Trophoblast cell (in vitro differentiated cells and primary cell): ENCODE results near the gene SMIM23.

Source experiments
- DNase-seq, 2 donors: peaks; one replicate each; pipeline ENCODE4 v3.0.0-alpha.2; 2016
- H2AFZ ChIP-seq: 2 replicates; pipeline ENCODE4 v1.6.1; 2013; ENCODE audit warnings: low read length, moderate library complexity, mild to moderate bottlenecking; ENCODE audit not compliant: insufficient read depth, poor library complexity
- H2AK5ac ChIP-seq: 2 replicates; pipeline ENCODE4 v1.6.1; 2013; ENCODE audit warnings: mild to moderate bottlenecking, low read length
- H2BK120ac ChIP-seq: 2 replicates; pipeline ENCODE4 v1.6.1; 2013; ENCODE audit warnings: low read length, mild to moderate bottlenecking, moderate library complexity; ENCODE audit not compliant: insufficient read depth, poor library complexity
- H2BK12ac ChIP-seq: 2 replicates; pipeline ENCODE4 v1.6.1; 2013; ENCODE audit warnings: mild to moderate bottlenecking, low read length, moderate library complexity
- H2BK5ac ChIP-seq: 2 replicates; pipeline ENCODE4 v1.6.1; 2013; ENCODE audit warnings: low read length, low read depth, moderate library complexity, mild to moderate bottlenecking; ENCODE audit not compliant: poor library complexity
- H3K14ac ChIP-seq: 2 replicates; pipeline ENCODE4 v1.6.1; 2013; ENCODE audit warnings: mild to moderate bottlenecking, low read length
- H3K18ac ChIP-seq: 2 replicates; pipeline ENCODE4 v1.6.1; 2013; ENCODE audit warnings: mild to moderate bottlenecking, low read length
- H3K23ac ChIP-seq: 2 replicates; pipeline ENCODE4 v1.6.1; 2013; ENCODE audit warnings: low read length
- H3K27ac ChIP-seq: 2 replicates; pipeline ENCODE4 v1.5.1; 2013; ENCODE audit warnings: low read depth, mild to moderate bottlenecking, inconsistent platforms, low read length, moderate library complexity
- H3K27me3 ChIP-seq: 2 replicates; pipeline ENCODE4 v1.6.1; 2013; ENCODE audit warnings: inconsistent platforms, mild to moderate bottlenecking, low read length, moderate library complexity; ENCODE audit not compliant: insufficient read depth
- H3K36me3 ChIP-seq, 2 experiments: 1 replicate in 1 of 2; 2 replicates in 1 of 2; pipeline ENCODE4 v1.6.1; 2013; ENCODE audit warnings: low read length in 2 of 2, mild to moderate bottlenecking in 2 of 2, moderate library complexity in 1 of 2; ENCODE audit not compliant: insufficient read depth in 2 of 2, control insufficient read depth in 1 of 2
- H3K4ac ChIP-seq: 2 replicates; pipeline ENCODE4 v1.6.1; 2013; ENCODE audit warnings: low read depth, mild to moderate bottlenecking, low read length, moderate library complexity
- H3K4me1 ChIP-seq, 2 experiments: 1 replicate in 1 of 2; 2 replicates in 1 of 2; pipeline ENCODE4 v1.6.1; 2013; ENCODE audit warnings: low read length in 2 of 2, mild to moderate bottlenecking in 2 of 2, moderate library complexity in 1 of 2; ENCODE audit not compliant: insufficient read depth in 2 of 2, control insufficient read depth in 1 of 2
- H3K4me2 ChIP-seq: 2 replicates; pipeline ENCODE4 v1.6.1; 2013; ENCODE audit warnings: inconsistent platforms, mild to moderate bottlenecking, low read length, moderate library complexity
- H3K4me3 ChIP-seq: 2 replicates; pipeline ENCODE4 v1.5.1; 2013; ENCODE audit warnings: mild to moderate bottlenecking, low read depth, low read length, inconsistent platforms
- H3K79me1 ChIP-seq: one replicate; pipeline ENCODE4 v1.6.1; 2013; ENCODE audit warnings: low read length
- H3K79me2 ChIP-seq: 2 replicates; pipeline ENCODE4 v1.6.1; 2013; ENCODE audit warnings: low read length, mild to moderate bottlenecking; ENCODE audit not compliant: control insufficient read depth, insufficient read depth, poor library complexity
- H3K9ac ChIP-seq: 2 replicates; pipeline ENCODE4 v1.6.1; 2013; ENCODE audit warnings: mild to moderate bottlenecking, low read length
- H3K9me3 ChIP-seq: 2 replicates; pipeline ENCODE4 v1.6.1; 2013; ENCODE audit warnings: low read depth, mild to moderate bottlenecking, control low read depth, inconsistent platforms, low read length; ENCODE audit not compliant: insufficient read depth
- H4K12ac ChIP-seq: 2 replicates; pipeline ENCODE4 v1.6.1; 2013; ENCODE audit warnings: low read depth, mild to moderate bottlenecking, low read length, moderate library complexity
- H4K8ac ChIP-seq: 2 replicates; pipeline ENCODE4 v1.6.1; 2013; ENCODE audit warnings: low read depth, mild to moderate bottlenecking, low read length, moderate library complexity
- H4K91ac ChIP-seq: one replicate; pipeline ENCODE4 v1.6.1; 2013; ENCODE audit warnings: low read depth, mild to moderate bottlenecking, low read length, moderate library complexity
- WGBS: extraction: QIAGEN DNeasy Blood & Tissue Kit; methylation state at CpG from one replicate; pipeline ENCODE4 v1.1.7; 2013; ENCODE audit warnings: missing lambda C conversion rate; ENCODE audit not compliant: insufficient read length, insufficient coverage; ENCODE audit errors: extremely low coverage; 5-methylcytosine and 5-hydroxymethylcytosine counted together

SMIM23 gene

GRCh38 chr5:171743436-171744076 is 42.1 kb upstream of the SMIM23 start:
- no peak overlapping the region for H3K4me2 ChIP-seq
- H3K27me3 ChIP-seq, result no peaks in the 10 kb centered on the region
- H3K79me2 ChIP-seq, result peaks cover 3% of the 10 kb centered on the region
- no peak for DNase-seq
- no peak overlapping the region for H3K23ac ChIP-seq
- H3K27ac ChIP-seq, result no peak overlapping the region
- H2BK120ac ChIP-seq, result no peak overlapping the region
- H3K9ac ChIP-seq, result no peak overlapping the region
- no peak overlapping the region for H3K4me3 ChIP-seq
- no peak overlapping the region for H2AFZ ChIP-seq
- H2BK12ac ChIP-seq, result no peak overlapping the region
- no peaks in the 10 kb centered on the region for H3K79me1 ChIP-seq
- H3K9me3 ChIP-seq, result peaks cover 2% of the 10 kb centered on the region
- no CpG with 5 or more reads among the region's 6 CpGs for WGBS
- H4K8ac ChIP-seq, result no peak overlapping the region
- H4K91ac ChIP-seq, result no peak overlapping the region
- no peak overlapping the region for H2AK5ac ChIP-seq
- H2BK5ac ChIP-seq, result no peak overlapping the region
- H3K18ac ChIP-seq, result no peak overlapping the region
- no peak overlapping the region for H4K12ac ChIP-seq
- H3K4me1 ChIP-seq, result no peaks in the 10 kb centered on the region
- H3K4ac ChIP-seq, result no peak overlapping the region
- no peaks in the 10 kb centered on the region for H3K36me3 ChIP-seq
- H3K14ac ChIP-seq, result no peak overlapping the region

GRCh38 chr5:171744264-171744663 is 41.4 kb upstream of the SMIM23 start:
- H2AK5ac ChIP-seq, result no peak overlapping the region
- no peak overlapping the region for H3K14ac ChIP-seq
- no peak overlapping the region for H4K8ac ChIP-seq
- H2BK5ac ChIP-seq, result no peak overlapping the region
- no peaks in the 10 kb centered on the region for H3K27me3 ChIP-seq
- H3K27ac ChIP-seq, result no peak overlapping the region
- no peak for DNase-seq
- H3K79me1 ChIP-seq, result no peaks in the 10 kb centered on the region
- H4K91ac ChIP-seq, result no peak overlapping the region
- no peaks in the 10 kb centered on the region for H3K4me1 ChIP-seq
- no peak overlapping the region for H4K12ac ChIP-seq
- no peak overlapping the region for H2BK120ac ChIP-seq
- H3K4me2 ChIP-seq, result no peak overlapping the region
- H3K9ac ChIP-seq, result no peak overlapping the region
- H3K23ac ChIP-seq, result no peak overlapping the region
- peaks cover 2% of the 10 kb centered on the region for H3K9me3 ChIP-seq
- no peaks in the 10 kb centered on the region for H3K36me3 ChIP-seq
- peaks cover 3% of the 10 kb centered on the region for H3K79me2 ChIP-seq
- H2AFZ ChIP-seq, result no peak overlapping the region
- H3K4ac ChIP-seq, result no peak overlapping the region
- WGBS, result no CpG with 5 or more reads among the region's 2 CpGs
- no peak overlapping the region for H3K4me3 ChIP-seq
- no peak overlapping the region for H3K18ac ChIP-seq
- no peak overlapping the region for H2BK12ac ChIP-seq

GRCh38 chr5:171744882-171745281 is 40.7 kb upstream of the SMIM23 start:
- H3K4me1 ChIP-seq, result no peaks in the 10 kb centered on the region
- DNase-seq, result no peak
- H3K9me3 ChIP-seq, result no peaks in the 10 kb centered on the region
- H3K79me2 ChIP-seq, result peaks cover 3% of the 10 kb centered on the region
- no peak overlapping the region for H2BK12ac ChIP-seq
- H3K4me2 ChIP-seq, result no peak overlapping the region
- no peak overlapping the region for H4K8ac ChIP-seq
- no peak overlapping the region for H3K23ac ChIP-seq
- no peaks in the 10 kb centered on the region for H3K79me1 ChIP-seq
- WGBS, result no CpG with 5 or more reads among the region's 2 CpGs
- H2BK120ac ChIP-seq, result no peak overlapping the region
- H2BK5ac ChIP-seq, result no peak overlapping the region
- no peak overlapping the region for H3K9ac ChIP-seq
- H3K14ac ChIP-seq, result no peak overlapping the region
- H3K4ac ChIP-seq, result no peak overlapping the region
- H4K12ac ChIP-seq, result no peak overlapping the region
- no peaks in the 10 kb centered on the region for H3K27me3 ChIP-seq
- no peaks in the 10 kb centered on the region for H3K36me3 ChIP-seq
- no peak overlapping the region for H4K91ac ChIP-seq
- H2AFZ ChIP-seq, result no peak overlapping the region
- no peak overlapping the region for H3K27ac ChIP-seq
- no peak overlapping the region for H2AK5ac ChIP-seq
- H3K18ac ChIP-seq, result no peak overlapping the region
- H3K4me3 ChIP-seq, result no peak overlapping the region

GRCh38 chr5:171745602-171746001 is 40.0 kb upstream of the SMIM23 start:
- Histone ChIP-seq H2AFZ (no peak overlapping the region), H3K9me3 (no peaks in the 10 kb centered on the region), H3K4me2 (no peak overlapping the region), H2BK12ac (no peak overlapping the region), H3K27ac (no peak overlapping the region), H2BK5ac (no peak overlapping the region), H3K27me3 (no peaks in the 10 kb centered on the region), H3K4ac (no peak overlapping the region), H3K14ac (no peak overlapping the region), H3K79me1 (no peaks in the 10 kb centered on the region), H3K4me3 (no peak overlapping the region), H3K9ac (no peak overlapping the region), H4K12ac (no peak overlapping the region), H3K4me1 (no peaks in the 10 kb centered on the region), H3K36me3 (no peaks in the 10 kb centered on the region), H2BK120ac (no peak overlapping the region), H2AK5ac (no peak overlapping the region), H3K79me2 (peaks cover 3% of the 10 kb centered on the region), H4K91ac (no peak overlapping the region), H4K8ac (no peak overlapping the region), H3K23ac (no peak overlapping the region), H3K18ac (no peak overlapping the region)
- no peak for DNase-seq
- WGBS, result no CpG with 5 or more reads among the region's 5 CpGs
